ENCODE measurements around the gene ZBTB39.

ZBTB39 gene

DNA sequence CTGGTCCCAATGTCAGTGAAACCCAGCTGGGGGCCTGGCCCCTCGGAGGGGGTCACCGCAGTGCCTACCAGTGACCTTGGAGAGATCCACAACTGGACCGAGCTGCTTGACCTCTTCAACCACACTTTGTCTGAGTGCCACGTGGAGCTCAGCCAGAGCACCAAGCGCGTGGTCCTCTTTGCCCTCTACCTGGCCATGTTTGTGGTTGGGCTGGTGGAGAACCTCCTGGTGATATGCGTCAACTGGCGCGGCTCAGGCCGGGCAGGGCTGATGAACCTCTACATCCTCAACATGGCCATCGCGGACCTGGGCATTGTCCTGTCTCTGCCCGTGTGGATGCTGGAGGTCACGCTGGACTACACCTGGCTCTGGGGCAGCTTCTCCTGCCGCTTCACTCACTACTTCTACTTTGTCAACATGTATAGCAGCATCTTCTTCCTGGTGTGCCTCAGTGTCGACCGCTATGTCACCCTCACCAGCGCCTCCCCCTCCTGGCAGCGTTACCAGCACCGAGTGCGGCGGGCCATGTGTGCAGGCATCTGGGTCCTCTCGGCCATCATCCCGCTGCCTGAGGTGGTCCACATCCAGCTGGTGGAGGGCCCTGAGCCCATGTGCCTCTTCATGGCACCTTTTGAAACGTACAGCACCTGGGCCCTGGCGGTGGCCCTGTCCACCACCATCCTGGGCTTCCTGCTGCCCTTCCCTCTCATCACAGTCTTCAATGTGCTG is 11.0 kb downstream of the ZBTB39 start:
- TF ChIP-seq, protein P1, sequence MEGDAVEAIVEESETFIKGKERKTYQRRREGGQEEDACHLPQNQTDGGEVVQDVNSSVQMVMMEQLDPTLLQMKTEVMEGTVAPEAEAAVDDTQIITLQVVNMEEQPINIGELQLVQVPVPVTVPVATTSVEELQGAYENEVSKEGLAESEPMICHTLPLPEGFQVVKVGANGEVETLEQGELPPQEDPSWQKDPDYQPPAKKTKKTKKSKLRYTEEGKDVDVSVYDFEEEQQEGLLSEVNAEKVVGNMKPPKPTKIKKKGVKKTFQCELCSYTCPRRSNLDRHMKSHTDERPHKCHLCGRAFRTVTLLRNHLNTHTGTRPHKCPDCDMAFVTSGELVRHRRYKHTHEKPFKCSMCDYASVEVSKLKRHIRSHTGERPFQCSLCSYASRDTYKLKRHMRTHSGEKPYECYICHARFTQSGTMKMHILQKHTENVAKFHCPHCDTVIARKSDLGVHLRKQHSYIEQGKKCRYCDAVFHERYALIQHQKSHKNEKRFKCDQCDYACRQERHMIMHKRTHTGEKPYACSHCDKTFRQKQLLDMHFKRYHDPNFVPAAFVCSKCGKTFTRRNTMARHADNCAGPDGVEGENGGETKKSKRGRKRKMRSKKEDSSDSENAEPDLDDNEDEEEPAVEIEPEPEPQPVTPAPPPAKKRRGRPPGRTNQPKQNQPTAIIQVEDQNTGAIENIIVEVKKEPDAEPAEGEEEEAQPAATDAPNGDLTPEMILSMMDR (IDR thresholded peaks at IDR 0.05; ENCODE audit: low read depth, low read length, missing control alignments) = no peak
- H3K4me3 ChIP-seq (replicated peaks; ENCODE audit: low read depth, low read length) = no peak overlapping the region
- DNase-seq (ENCODE audit: extremely low read depth, low read depth) = no peak

DNA sequence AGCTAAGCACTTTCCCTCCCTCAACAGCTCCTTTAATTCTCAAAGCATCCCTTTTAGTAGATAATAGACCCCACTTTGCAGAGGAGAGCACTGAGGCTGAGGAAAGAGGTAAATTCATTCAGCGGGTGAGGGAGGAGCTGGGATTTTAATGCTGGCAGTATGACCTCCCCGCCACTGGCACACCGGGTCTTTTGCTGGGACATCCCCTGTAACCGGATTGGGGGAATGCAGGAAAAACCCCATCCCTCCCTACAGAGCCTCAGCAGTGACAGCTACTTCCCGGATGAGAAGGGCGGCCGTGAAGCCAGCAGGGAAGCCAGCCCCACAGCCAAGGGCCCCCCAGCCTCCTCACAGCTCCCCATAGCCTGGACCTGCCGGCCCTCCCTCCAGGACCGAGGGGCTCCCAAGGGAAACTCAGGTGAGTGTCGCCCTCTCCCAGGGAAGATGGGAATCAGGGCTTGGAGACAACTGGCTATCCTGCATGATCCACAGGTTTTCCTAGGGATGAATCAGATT is 12.1 kb downstream of the ZBTB39 start:
- H3K4me3 ChIP-seq (replicated peaks; ENCODE audit: low read depth, low read length) = no peak overlapping the region
- DNase-seq (ENCODE audit: extremely low read depth, low read depth) = no peak
- TF ChIP-seq, protein P1 (IDR thresholded peaks at IDR 0.05; ENCODE audit: low read depth, low read length, missing control alignments) = no peak

DNA sequence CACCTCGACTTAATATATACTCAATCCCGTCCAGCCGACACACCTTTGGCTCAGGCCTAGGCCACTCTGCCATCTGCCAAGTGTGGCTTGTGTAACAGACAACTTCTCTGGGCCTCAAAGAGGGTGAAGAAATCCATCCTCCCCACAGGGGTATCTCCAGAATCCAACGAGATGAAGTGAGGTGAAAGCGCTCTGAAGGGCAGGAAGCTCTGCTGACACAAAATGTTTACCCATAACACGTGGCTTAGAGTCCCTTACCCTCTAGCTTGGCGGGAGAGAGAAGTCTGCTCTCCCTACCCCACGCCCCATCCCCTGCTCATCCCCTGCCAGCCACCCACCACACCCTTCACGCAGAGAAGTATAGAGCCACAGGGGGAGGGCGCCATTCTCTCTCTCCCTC is 13.0 kb downstream of the ZBTB39 start:
- TF ChIP-seq, protein P1 (IDR thresholded peaks at IDR 0.05; ENCODE audit: low read depth, low read length, missing control alignments) = no peak
- DNase-seq (ENCODE audit: extremely low read depth, low read depth) = no peak
- no peak overlapping the region for H3K4me3 ChIP-seq (replicated peaks; ENCODE audit: low read depth, low read length)

DNA sequence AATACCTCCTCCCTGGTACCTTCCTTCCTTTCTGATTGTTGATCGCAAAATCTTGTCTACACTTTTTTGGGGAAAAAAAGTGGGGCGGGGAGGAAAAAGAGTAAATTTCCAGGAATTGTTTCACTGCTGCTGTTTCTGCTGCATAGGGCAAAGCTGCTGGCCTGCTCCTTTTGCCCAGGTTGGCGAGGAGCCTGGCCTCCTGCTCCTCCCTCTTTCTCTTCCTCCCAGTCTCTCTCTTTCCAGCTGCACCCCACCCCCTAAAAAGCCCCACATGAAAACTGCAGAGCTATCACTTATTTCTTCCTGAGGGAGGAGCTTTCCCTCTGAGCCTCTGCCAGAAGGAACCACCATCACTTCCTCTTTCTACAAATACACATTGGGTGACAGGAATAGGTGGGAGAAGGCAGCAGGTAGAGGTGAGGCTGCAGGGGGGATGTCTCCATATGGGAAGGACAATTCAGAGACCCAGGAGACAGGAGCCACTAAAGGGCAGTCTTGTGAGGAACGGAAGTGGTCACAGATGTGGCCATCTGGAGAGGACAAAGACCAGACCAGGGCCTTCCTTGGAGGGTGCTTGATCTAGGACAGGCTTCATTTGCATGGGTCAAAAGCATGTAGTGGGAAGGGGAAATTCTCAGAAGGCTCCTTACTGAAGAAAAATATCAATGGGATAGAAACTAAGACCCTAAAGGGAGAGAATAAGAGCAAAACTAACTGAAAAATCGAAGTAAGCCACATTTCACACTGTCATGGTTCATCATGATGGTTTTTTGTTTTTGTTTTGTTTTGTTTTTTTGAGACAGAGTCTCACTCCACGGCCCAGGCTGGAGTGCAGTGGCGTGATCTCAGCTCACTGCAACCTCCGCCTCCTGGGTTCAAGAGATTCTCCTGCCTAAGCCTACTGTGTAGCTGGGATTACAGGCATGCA is 14.8 kb downstream of the ZBTB39 start:
- H3K4me3 ChIP-seq (replicated peaks; ENCODE audit: low read depth, low read length) = no peak overlapping the region
- TF ChIP-seq, protein P1 (IDR thresholded peaks at IDR 0.05; ENCODE audit: low read depth, low read length, missing control alignments) = no peak
- DNase-seq (ENCODE audit: extremely low read depth, low read depth) = no peak

DNA sequence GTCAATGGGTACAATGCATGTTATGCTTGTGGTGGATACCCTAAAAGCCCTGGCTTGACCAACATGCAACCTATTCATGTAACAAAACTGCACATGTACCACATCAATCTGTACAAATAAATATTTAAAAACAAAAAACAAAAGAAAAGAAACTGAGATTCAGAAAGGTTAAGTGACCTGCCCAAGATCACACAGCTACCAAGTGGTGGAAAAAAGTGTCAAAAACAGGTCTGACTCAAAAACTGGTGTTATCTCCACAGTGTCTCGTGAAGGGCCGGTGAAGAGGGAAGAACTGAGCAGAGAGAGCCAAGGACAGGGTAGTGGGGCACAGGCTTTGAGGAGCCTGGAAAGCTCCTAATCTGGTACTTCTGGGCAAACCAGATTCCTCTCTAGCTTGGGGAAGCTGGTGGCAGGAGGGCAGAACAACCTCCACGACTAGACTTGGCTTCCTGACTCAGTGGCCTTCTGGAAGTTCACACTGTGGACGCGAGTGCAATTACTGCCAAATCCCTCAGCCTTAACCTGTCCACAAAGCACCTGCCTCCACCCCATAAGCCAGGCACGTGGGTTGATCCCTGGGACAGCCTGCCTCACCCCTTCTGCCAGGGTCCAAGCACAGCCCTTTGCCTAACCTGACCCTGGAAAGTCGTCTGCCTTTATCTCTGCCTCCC is 15.6 kb downstream of the ZBTB39 start:
- no peak overlapping the region for H3K4me3 ChIP-seq (replicated peaks; ENCODE audit: low read depth, low read length)
- DNase-seq (ENCODE audit: extremely low read depth, low read depth) = no peak
- TF ChIP-seq, protein P1 (IDR thresholded peaks at IDR 0.05; ENCODE audit: low read depth, low read length, missing control alignments) = no peak

DNA sequence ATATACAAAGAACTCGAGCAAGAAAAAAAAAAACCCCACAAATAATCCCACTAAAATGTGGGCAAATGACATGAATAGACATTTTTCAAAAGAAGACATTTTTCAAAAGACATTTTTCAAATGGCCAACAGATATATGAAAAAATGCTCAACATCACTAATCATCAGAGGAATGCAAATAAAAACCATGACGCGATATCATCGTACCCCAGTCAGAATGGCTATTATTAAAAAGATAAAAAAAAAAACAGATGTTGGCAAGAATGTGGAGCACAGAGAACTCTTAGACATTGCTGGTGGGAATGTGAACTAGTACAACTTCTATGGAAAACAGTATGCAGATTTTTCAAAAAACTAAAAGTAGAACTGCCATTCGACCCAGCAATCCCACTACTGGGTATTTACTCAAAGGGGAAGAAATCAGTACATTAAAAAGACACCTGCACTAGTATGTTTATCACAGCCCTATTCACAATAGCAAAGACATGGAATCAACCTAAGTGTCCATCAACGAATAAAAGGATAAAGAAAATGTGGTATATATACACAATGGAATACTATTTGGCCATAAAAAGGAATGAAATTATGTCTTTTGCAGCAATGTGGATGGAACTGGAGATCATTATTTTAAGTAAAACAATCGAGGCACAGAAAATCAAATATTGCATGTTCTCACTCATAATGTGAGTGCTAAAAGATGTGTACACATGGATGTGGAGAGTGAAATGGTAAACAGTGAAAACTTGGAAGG is 16.3 kb downstream of the ZBTB39 start:
- no peak overlapping the region for H3K4me3 ChIP-seq (replicated peaks; ENCODE audit: low read depth, low read length)
- DNase-seq (ENCODE audit: extremely low read depth, low read depth) = no peak
- TF ChIP-seq, protein P1 (IDR thresholded peaks at IDR 0.05; ENCODE audit: low read depth, low read length, missing control alignments) = no peak

All from HFF-Myc (cell line).